Muscle layer of duodenum (tissue), 2 donors: ENCODE data around the gene ZSWIM6.

ENCODE experiments used
- H3K27ac ChIP-seq: one replicate; pipeline ENCODE4 v1.7.0; 2013; ENCODE audit warnings: mild to moderate bottlenecking, low read length
- H3K27me3 ChIP-seq: one replicate; pipeline ENCODE4 v1.7.0; 2013; ENCODE audit warnings: low read depth, mild to moderate bottlenecking, control low read depth, low read length
- H3K36me3 ChIP-seq, 2 donors: one replicate each; pipeline ENCODE4 v1.7.0; 2013; ENCODE audit warnings: low read length in 2 of 2, control low read depth in 1 of 2, mild to moderate bottlenecking in 1 of 2; ENCODE audit not compliant: insufficient read depth in 2 of 2, control insufficient read depth in 1 of 2
- H3K4me1 ChIP-seq, 2 donors: one replicate each; pipeline ENCODE4 v1.7.0; 2013; ENCODE audit warnings: low read length in 2 of 2, mild to moderate bottlenecking in 2 of 2, control low read depth in 1 of 2, moderate library complexity in 1 of 2; ENCODE audit not compliant: insufficient read depth in 2 of 2, control insufficient read depth in 1 of 2
- H3K4me3 ChIP-seq, 2 donors: one replicate each; pipeline ENCODE4 v1.7.0; 2013; ENCODE audit warnings: low read length in 2 of 2, low read depth in 1 of 2, mild to moderate bottlenecking in 1 of 2
- H3K9me3 ChIP-seq, 2 donors: one replicate each; pipeline ENCODE4 v1.7.0; 2013; ENCODE audit warnings: low read length in 2 of 2, control low read depth in 1 of 2, mild to moderate bottlenecking in 1 of 2; ENCODE audit not compliant: control insufficient read depth in 1 of 2
- donor health status: healthy.

Gene ZSWIM6

GRCh38 chr5:61295365-61295764, 36.7 kb upstream of the ZSWIM6 start:
- Histone ChIP-seq H3K36me3 (no peaks in the 10 kb centered on the region), H3K27me3 (no peaks in the 10 kb centered on the region), H3K4me3 (no peak overlapping the region), H3K4me1 (peaks cover 0 to 17% of the 10 kb centered on the region in 2 donors), H3K27ac (no peak overlapping the region), H3K9me3 (no peaks in the 10 kb centered on the region)

- H3K27ac ChIP-seq: no peak overlapping the region
- peaks cover 0 to 4% of the 10 kb centered on the region in 2 donors for H3K4me1 ChIP-seq
- H3K27me3 ChIP-seq: no peaks in the 10 kb centered on the region
- H3K36me3 ChIP-seq: no peaks in the 10 kb centered on the region
- no peak overlapping the region for H3K4me3 ChIP-seq
- H3K9me3 ChIP-seq: no peaks in the 10 kb centered on the region
These were observed 34.0 kb upstream of the ZSWIM6 start for GRCh38 chr5:61298066-61298465.

GRCh38 chr5:61298580-61298979, 33.5 kb upstream of the ZSWIM6 start:
- H3K27me3 ChIP-seq: no peaks in the 10 kb centered on the region
- H3K4me1 ChIP-seq: peaks cover 0 to 4% of the 10 kb centered on the region in 2 donors
- H3K36me3 ChIP-seq: no peaks in the 10 kb centered on the region
- H3K4me3 ChIP-seq: no peak overlapping the region
- H3K27ac ChIP-seq: no peak overlapping the region
- no peaks in the 10 kb centered on the region for H3K9me3 ChIP-seq

DNA sequence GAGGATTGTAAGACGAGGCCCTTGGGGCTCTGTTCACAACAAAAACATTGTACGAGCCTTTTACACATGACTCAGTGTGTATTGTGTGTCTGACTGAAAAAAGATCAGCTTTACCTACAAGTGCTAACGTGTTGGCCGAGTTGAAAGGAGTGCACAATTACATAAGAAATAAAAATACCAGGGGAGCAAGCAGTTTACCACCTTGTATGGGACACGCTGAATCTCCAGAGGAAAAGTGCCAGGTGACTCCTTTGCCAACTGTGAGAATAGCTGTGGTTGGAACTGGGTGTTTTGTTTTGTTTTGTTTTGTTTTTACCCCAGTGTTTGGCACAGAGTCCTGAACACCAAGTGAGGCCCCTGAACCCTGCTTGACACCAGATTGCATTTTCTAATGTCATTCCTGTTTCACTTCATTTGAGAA, 32.8 kb upstream of the ZSWIM6 start:
- Histone ChIP-seq H3K4me1 (peaks cover 0 to 4% of the 10 kb centered on the region in 2 donors), H3K9me3 (no peaks in the 10 kb centered on the region), H3K4me3 (no peak overlapping the region), H3K27me3 (no peaks in the 10 kb centered on the region), H3K27ac (no peak overlapping the region), H3K36me3 (no peaks in the 10 kb centered on the region)

DNA sequence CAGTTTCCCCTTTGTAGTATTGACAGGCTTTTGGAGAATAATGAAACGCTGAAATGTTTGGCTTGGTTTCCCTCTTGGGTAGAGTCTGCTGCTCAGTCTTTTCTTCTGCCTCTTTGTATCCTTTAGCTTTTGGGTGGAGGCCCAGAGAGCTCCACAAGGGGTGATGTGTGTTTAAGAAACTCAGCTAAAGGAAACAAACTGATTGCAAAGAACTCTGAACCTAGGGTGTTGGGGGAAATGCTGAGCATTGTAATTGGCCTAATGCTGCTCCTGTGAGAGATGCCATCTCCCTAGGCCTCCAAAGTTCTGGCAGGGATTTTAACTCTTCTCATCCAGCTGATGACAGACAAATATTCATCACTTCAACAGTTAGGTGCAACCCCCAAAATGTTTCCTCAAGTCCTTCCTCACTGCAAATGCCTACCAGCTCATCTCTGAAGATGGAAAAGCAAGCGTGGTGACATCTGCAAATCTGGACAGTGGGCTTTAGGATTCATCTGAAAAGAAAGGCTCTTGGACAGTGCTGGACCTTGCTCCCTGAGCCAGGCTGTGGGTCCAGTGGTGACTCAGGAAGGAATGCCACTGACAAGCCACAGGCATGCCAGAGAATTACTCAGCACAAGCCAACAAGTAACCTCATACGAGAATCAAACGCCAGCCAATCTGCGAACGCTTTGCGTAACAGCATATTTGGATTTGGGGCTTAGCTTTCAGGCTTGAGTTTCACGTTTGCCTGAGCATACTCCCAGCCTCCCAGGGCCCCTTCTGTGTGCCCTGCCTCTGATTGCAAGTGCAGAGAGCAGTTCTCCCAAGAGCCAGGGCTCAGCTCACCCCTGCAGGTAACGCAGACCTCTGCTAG, 30.5 kb upstream of the ZSWIM6 start:
- Histone ChIP-seq H3K9me3 (no peaks in the 10 kb centered on the region), H3K27ac (peak overlapping the region; percentile 0), H3K4me3 (no peak overlapping the region), H3K27me3 (no peaks in the 10 kb centered on the region), H3K36me3 (no peaks in the 10 kb centered on the region), H3K4me1 (peaks cover 0 to 4% of the 10 kb centered on the region in 2 donors)

- H3K27me3 ChIP-seq: no peaks in the 10 kb centered on the region
- H3K27ac ChIP-seq: no peak overlapping the region
- peaks cover 0 to 4% of the 10 kb centered on the region in 2 donors for H3K4me1 ChIP-seq
- no peak overlapping the region for H3K4me3 ChIP-seq
- no peaks in the 10 kb centered on the region for H3K9me3 ChIP-seq
- no peaks in the 10 kb centered on the region for H3K36me3 ChIP-seq
These were observed 29.9 kb upstream of the ZSWIM6 start for GRCh38 chr5:61302200-61302563.

DNA sequence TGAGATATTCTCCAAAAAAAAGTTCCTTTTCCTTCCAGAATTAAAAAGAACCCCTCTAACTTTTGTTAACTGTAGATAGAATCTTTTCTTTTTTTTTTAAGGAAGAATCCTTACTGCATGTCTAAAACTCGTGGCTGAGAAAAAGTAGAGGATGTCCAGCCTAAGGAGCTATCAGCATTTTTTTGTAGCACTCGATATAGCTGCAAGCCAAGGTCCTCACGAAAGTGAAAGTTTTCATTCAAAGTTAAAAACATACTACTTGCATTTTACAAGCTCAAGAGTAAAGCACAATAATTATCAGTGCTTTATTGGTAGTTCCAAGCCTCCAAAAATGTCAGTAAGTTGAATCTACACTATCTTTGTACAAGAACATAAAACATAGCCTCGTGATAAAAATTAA, 28.7 kb upstream of the ZSWIM6 start:
- H3K4me3 ChIP-seq: no peak overlapping the region
- H3K27ac ChIP-seq: no peak overlapping the region
- no peaks in the 10 kb centered on the region for H3K36me3 ChIP-seq
- no peaks in the 10 kb centered on the region for H3K27me3 ChIP-seq
- peaks cover 0 to 4% of the 10 kb centered on the region in 2 donors for H3K4me1 ChIP-seq
- no peaks in the 10 kb centered on the region for H3K9me3 ChIP-seq

DNA sequence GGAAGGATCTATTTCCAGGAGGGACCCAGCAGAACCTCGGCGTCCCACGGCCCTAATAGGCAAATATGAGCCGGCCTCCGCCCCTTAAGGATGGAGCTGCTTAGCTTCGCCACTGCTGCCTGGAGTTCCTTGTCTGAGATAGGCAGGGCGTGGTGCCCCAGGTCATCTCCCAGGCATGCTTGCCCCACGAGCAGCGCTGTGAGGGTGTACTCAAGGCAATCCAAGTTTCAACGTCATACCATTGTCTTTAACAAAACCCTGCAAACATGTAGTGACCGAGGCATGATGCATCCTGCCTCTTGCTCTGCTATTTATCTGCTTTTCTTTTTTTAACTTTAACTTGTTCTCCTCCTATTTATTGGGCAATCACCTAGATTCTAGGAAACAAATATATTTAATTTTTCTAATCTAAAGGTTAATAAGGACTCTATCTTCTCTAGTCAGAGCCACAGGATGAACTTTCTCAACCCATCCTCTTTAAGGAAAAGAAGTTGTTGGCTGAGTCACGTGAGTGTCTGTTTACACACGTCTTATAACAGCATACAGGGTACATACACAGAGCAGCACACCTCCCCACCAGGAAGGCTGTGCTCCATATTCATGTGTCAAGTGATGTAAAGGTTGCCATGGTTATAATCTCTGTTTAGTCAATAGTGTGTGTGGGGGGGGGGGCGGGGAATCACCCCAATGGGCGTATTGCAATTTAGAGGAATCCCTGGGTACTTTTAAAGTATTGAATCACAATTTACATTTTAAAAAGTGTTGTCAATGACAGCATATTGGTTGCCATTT, 27.3 kb upstream of the ZSWIM6 start:
- Histone ChIP-seq H3K27ac (no peak overlapping the region), H3K27me3 (no peaks in the 10 kb centered on the region), H3K4me3 (no peak overlapping the region), H3K36me3 (no peaks in the 10 kb centered on the region), H3K4me1 (peaks cover 0 to 4% of the 10 kb centered on the region in 2 donors), H3K9me3 (no peaks in the 10 kb centered on the region)

- Histone ChIP-seq H3K36me3 (no peaks in the 10 kb centered on the region), H3K27ac (no peak overlapping the region), H3K9me3 (no peaks in the 10 kb centered on the region), H3K27me3 (no peaks in the 10 kb centered on the region), H3K4me1 (peaks cover 0 to 4% of the 10 kb centered on the region in 2 donors), H3K4me3 (no peak overlapping the region)
These were observed 25.4 kb upstream of the ZSWIM6 start for GRCh38 chr5:61306531-61307131.

DNA sequence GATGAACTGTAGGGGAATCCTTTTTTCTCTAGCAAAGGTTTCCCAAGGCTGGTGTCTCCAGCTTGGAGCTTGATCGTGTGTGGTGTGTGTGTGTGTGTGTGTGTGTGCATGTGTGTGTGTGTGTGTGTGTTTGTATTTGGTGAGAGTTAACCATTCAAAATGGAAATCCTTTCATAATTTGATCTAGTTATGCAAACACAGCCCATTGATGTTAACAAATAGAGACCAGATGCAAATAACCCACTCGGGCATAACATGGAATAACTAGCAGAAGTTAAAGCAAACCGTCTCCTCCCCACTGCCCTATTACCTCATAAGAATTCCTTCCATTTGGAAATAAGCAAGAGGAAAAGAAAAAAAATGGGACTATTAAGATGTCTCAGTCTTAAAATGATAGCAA, 24.9 kb upstream of the ZSWIM6 start:
- Histone ChIP-seq H3K4me1 (peaks cover 0 to under 1% of the 10 kb centered on the region in 2 donors), H3K27me3 (no peaks in the 10 kb centered on the region), H3K36me3 (no peaks in the 10 kb centered on the region), H3K4me3 (no peak overlapping the region), H3K9me3 (no peaks in the 10 kb centered on the region), H3K27ac (no peak overlapping the region)

GRCh38 chr5:61307611-61308010, 24.4 kb upstream of the ZSWIM6 start:
- H3K27me3 ChIP-seq: no peaks in the 10 kb centered on the region
- H3K4me3 ChIP-seq: no peak overlapping the region
- H3K36me3 ChIP-seq: no peaks in the 10 kb centered on the region
- no peaks in the 10 kb centered on the region for H3K9me3 ChIP-seq
- no peak overlapping the region for H3K27ac ChIP-seq
- no peaks in the 10 kb centered on the region for H3K4me1 ChIP-seq
